H1 (cell line): ENCODE data around the gene FOSB. TPM values are rescaled to one million over a fixed set of nuclear protein-coding genes. Genes with fewer than 3 reads are reported as not detected.

ENCODE experiments used
- CTCF ChIA-PET: fragments of 300-600 bp; sonication (Branson Sonifier 250); formaldehyde crosslinking; loops from one replicate; lab custom pipeline; 2021; ENCODE audit not compliant: partially characterized antibody; lab: Charles Lee
- POLR2A ChIA-PET: fragments of 300-600 bp; sonication (Branson Sonifier 250); formaldehyde crosslinking; loops from one replicate; lab custom pipeline; 2021; ENCODE audit warnings: inconsistent platforms; ENCODE audit not compliant: partially characterized antibody; lab: Charles Lee
- DNase-seq, 2 experiments: peaks; one replicate each; pipeline versions ENCODE4 v3.0.0 to v3.0.0-alpha.2; 2010 to 2022; ENCODE audit warnings: low spot score in 2 of 2, low read depth in 1 of 2, mixed read lengths in 1 of 2
- FAIRE-seq: peaks from 2 replicates; lab custom pipeline; 2011; peaks lifted over from hg19 to GRCh38; lab: Jason Lieb, UNC
- H2AFZ ChIP-seq: 2 replicates; pipeline ENCODE4 v1.8.1; 2012; ENCODE audit warnings: low read length, inconsistent platforms
- H2AK5ac ChIP-seq: 2 replicates; pipeline ENCODE4 v1.6.1; 2013; ENCODE audit warnings: low read depth, low read length
- H2BK120ac ChIP-seq: replicated peaks from 2 replicates; pipeline ENCODE3; 2013; ENCODE audit warnings: low read depth, low read length, inconsistent platforms
- H2BK12ac ChIP-seq: 2 replicates; pipeline ENCODE4 v1.6.1; 2013; ENCODE audit warnings: low read depth, low read length
- H2BK15ac ChIP-seq: 2 replicates; pipeline ENCODE4 v1.6.1; 2013; ENCODE audit warnings: low read length
- H2BK20ac ChIP-seq: 2 replicates; pipeline ENCODE4 v1.6.1; 2013; ENCODE audit warnings: low read length
- H2BK5ac ChIP-seq: 2 replicates; pipeline ENCODE4 v1.6.1; 2013; ENCODE audit warnings: low read depth, low read length
- H3K14ac ChIP-seq: 2 replicates; pipeline ENCODE4 v1.6.1; 2013; ENCODE audit warnings: inconsistent platforms; ENCODE audit not compliant: insufficient read length
- H3K18ac ChIP-seq: 2 replicates; pipeline ENCODE4 v1.6.1; 2013; ENCODE audit warnings: low read length; ENCODE audit errors: extremely low read depth
- H3K23ac ChIP-seq: 2 replicates; pipeline ENCODE4 v1.6.1; 2013; ENCODE audit warnings: inconsistent platforms; ENCODE audit not compliant: insufficient read length
- H3K23me2 ChIP-seq: 2 replicates; pipeline ENCODE4 v1.6.1; 2013; ENCODE audit warnings: low read depth, low read length
- H3K27ac ChIP-seq: 2 replicates; pipeline ENCODE4 v1.6.1; 2011; ENCODE audit warnings: low read depth, low read length, inconsistent platforms
- H3K27me3 ChIP-seq, 4 experiments: replicated peaks in 1 of 4; 1 replicate in 1 of 4; 2 replicates in 3 of 4; pipeline versions ENCODE4 v1.6.1 to v1.8.1; 2011 to 2013; ENCODE audit warnings: low read length in 3 of 4, mild to moderate bottlenecking in 3 of 4, inconsistent platforms in 2 of 4, mixed read lengths in 2 of 4, moderate library complexity in 1 of 4; ENCODE audit not compliant: control insufficient read depth in 3 of 4, insufficient read depth in 3 of 4; ENCODE audit errors: extremely low read depth in 1 of 4
- H3K36me3 ChIP-seq, 4 experiments: 2 replicates each; pipeline versions ENCODE4 v1.6.1 to v1.8.1; 2011 to 2013; ENCODE audit warnings: mild to moderate bottlenecking in 4 of 4, low read length in 3 of 4, moderate library complexity in 2 of 4, control low read depth in 1 of 4, inconsistent platforms in 1 of 4; ENCODE audit not compliant: insufficient read depth in 4 of 4, control insufficient read depth in 2 of 4
- H3K4ac ChIP-seq: replicated peaks from 2 replicates; pipeline ENCODE3; 2013; ENCODE audit warnings: low read length, low read depth, mixed read lengths, inconsistent platforms; ENCODE audit not compliant: insufficient read length
- H3K4me1 ChIP-seq, 4 experiments: replicated peaks in 1 of 4; 1 replicate in 1 of 4; 2 replicates in 3 of 4; pipeline versions ENCODE4 v1.6.1 to v1.8.1; 2011 to 2013; ENCODE audit warnings: low read length in 3 of 4, inconsistent platforms in 2 of 4, mixed read lengths in 1 of 4; ENCODE audit not compliant: insufficient read depth in 4 of 4, control insufficient read depth in 3 of 4
- H3K4me2 ChIP-seq, 2 experiments: 2 replicates each; pipeline versions ENCODE4 v1.6.1 to v1.8.1; 2011 to 2013; ENCODE audit warnings: low read depth in 2 of 2, low read length in 2 of 2, control low read depth in 1 of 2, inconsistent platforms in 1 of 2, mild to moderate bottlenecking in 1 of 2; ENCODE audit not compliant: insufficient read depth in 1 of 2
- H3K4me3 ChIP-seq, 4 experiments: fragments of 200-600, 300-600 bp in 1 of 4; sonication (generic), shearing (Covaris generic), sonication (Bioruptor Twin) in 1 of 4; 2 replicates each; pipeline versions ENCODE4 v1.5.1 to v1.8.1; 2011 to 2016; ENCODE audit warnings: low read length in 4 of 4, low read depth in 3 of 4, control low read depth in 2 of 4, inconsistent platforms in 2 of 4, mild to moderate bottlenecking in 2 of 4, mixed read lengths in 1 of 4, moderate library complexity in 1 of 4; ENCODE audit not compliant: insufficient read depth in 2 of 4; ENCODE audit errors: extremely low read depth in 1 of 4
- H3K56ac ChIP-seq: replicated peaks from 2 replicates; pipeline ENCODE3; 2013; ENCODE audit warnings: low read depth, mild to moderate bottlenecking, mixed read lengths, low read length, inconsistent platforms; ENCODE audit not compliant: insufficient read length
- H3K79me1 ChIP-seq: 2 replicates; pipeline ENCODE4 v1.6.1; 2013; ENCODE audit warnings: low read depth, low read length, control low read depth
- H3K79me2 ChIP-seq, 2 experiments: 2 replicates each; pipeline versions ENCODE4 v1.6.1 to v1.8.1; 2012 to 2013; ENCODE audit warnings: low read length in 2 of 2, mild to moderate bottlenecking in 2 of 2, inconsistent platforms in 1 of 2; ENCODE audit not compliant: insufficient read depth in 2 of 2, control insufficient read depth in 1 of 2
- H3K9ac ChIP-seq, 4 experiments: replicated peaks in 1 of 4; 1 replicate in 1 of 4; 2 replicates in 3 of 4; pipeline versions ENCODE4 v1.6.1 to v1.8.1; 2011 to 2013; ENCODE audit warnings: low read depth in 3 of 4, low read length in 3 of 4, control low read depth in 2 of 4, mild to moderate bottlenecking in 2 of 4, moderate library complexity in 2 of 4, inconsistent platforms in 1 of 4; ENCODE audit errors: extremely low read depth in 1 of 4
- H3K9me3 ChIP-seq, 2 experiments: 2 replicates each; pipeline versions ENCODE4 v1.6.1 to v1.8.1; 2012 to 2013; ENCODE audit warnings: mild to moderate bottlenecking in 2 of 2, moderate library complexity in 2 of 2, control low read depth in 1 of 2, inconsistent platforms in 1 of 2, low read depth in 1 of 2, low read length in 1 of 2, mixed read lengths in 1 of 2; ENCODE audit not compliant: insufficient read depth in 2 of 2
- H4K20me1 ChIP-seq, 2 experiments: replicated peaks in 1 of 2; 2 replicates each; pipeline versions ENCODE3 to v1.8.1; 2011 to 2013; ENCODE audit warnings: inconsistent platforms in 2 of 2, low read length in 2 of 2, mild to moderate bottlenecking in 1 of 2; ENCODE audit not compliant: insufficient read depth in 2 of 2, control insufficient read depth in 1 of 2
- H4K5ac ChIP-seq: 2 replicates; pipeline ENCODE4 v1.6.1; 2013; ENCODE audit warnings: low read length, low read depth, mixed read lengths, inconsistent platforms; ENCODE audit not compliant: insufficient read length
- H4K8ac ChIP-seq: 2 replicates; pipeline ENCODE4 v1.8.0; 2013; ENCODE audit warnings: mild to moderate bottlenecking, moderate library complexity, low read length, inconsistent platforms; ENCODE audit not compliant: insufficient read depth; ENCODE audit errors: extremely low read depth
- H4K91ac ChIP-seq: replicated peaks from 2 replicates; pipeline ENCODE3; 2013; ENCODE audit warnings: low read length, mixed read lengths, inconsistent platforms; ENCODE audit not compliant: insufficient read length
- ASH2L ChIP-seq: fragments of 200-600, 300-600 bp; sonication (generic); IDR thresholded peaks from one replicate; pipeline ENCODE4 v1.7.1; 2017; ENCODE audit warnings: low read length
- BRCA1 ChIP-seq: IDR thresholded peaks from 2 replicates; pipeline ENCODE4 v1.6.1; 2012; ENCODE audit warnings: low read depth, low read length, improper control_type of control experiment
- CHD2 ChIP-seq: IDR thresholded peaks from 2 replicates; pipeline ENCODE4 v1.6.1; 2012; ENCODE audit warnings: low read length, improper control_type of control experiment
- CTBP2 ChIP-seq: IDR thresholded peaks from 2 replicates; pipeline ENCODE4 v1.7.0; 2011; ENCODE audit warnings: borderline replicate concordance, mild to moderate bottlenecking, moderate library complexity, mixed read lengths, low read length; ENCODE audit not compliant: insufficient read depth, insufficient read length
- EGR1 ChIP-seq: IDR thresholded peaks from 2 replicates; pipeline ENCODE4 v1.6.1; 2011; ENCODE audit warnings: low read depth, low read length, borderline replicate concordance
- JUN ChIP-seq: IDR thresholded peaks from 2 replicates; pipeline ENCODE4 v1.6.1; 2011; ENCODE audit warnings: low read depth, mild to moderate bottlenecking, improper control_type of control experiment, low read length
- KDM1A ChIP-seq: fragments of 200-600, 300-600 bp; sonication (generic); IDR thresholded peaks from 2 replicates; pipeline ENCODE4 v1.7.1; 2016; ENCODE audit warnings: mild to moderate bottlenecking, low read length, borderline replicate concordance
- KDM5A ChIP-seq: fragments of 200-600 bp; IDR thresholded peaks from 2 replicates; pipeline ENCODE4 v1.7.1; 2012; ENCODE audit warnings: mild to moderate bottlenecking, low read length, inconsistent platforms, mixed read lengths
- POLR2A ChIP-seq, 2 experiments: IDR thresholded peaks; 1 replicate in 1 of 2; 2 replicates in 1 of 2; pipeline ENCODE4 v1.6.1; 2011; ENCODE audit warnings: low read depth in 2 of 2, low read length in 2 of 2, mild to moderate bottlenecking in 2 of 2; ENCODE audit errors: control extremely low read depth in 1 of 2
- TAF7 ChIP-seq: optimal IDR thresholded peaks from 2 replicates; pipeline ENCODE3; 2011; ENCODE audit warnings: low read depth, mild to moderate bottlenecking, inconsistent platforms, low read length, moderate library complexity, borderline replicate concordance
- TBP ChIP-seq: IDR thresholded peaks from 2 replicates; pipeline ENCODE4 v1.6.1; 2011; ENCODE audit warnings: low read depth, low read length, improper control_type of control experiment
- WGBS, 2 experiments: shearing (Covaris generic) in 1 of 2; methylation state at CpG; one replicate each; pipeline versions ENCODE4 v1.1.6 to v1.1.7; 2013 to 2015; ENCODE audit warnings: low lambda C conversion rate in 2 of 2, mixed read lengths in 2 of 2, inconsistent platforms in 1 of 2, low coverage in 1 of 2, missing lambda C conversion rate in 1 of 2; ENCODE audit not compliant: insufficient replicate concordance in 2 of 2, insufficient coverage in 1 of 2, insufficient read length in 1 of 2; ENCODE audit errors: extremely low coverage in 1 of 2, missing lambda C conversion rate in 1 of 2; 5-methylcytosine and 5-hydroxymethylcytosine counted together
- polyA plus RNA-seq, 7 experiments: library from polyadenylated mRNA; depleted of rRNA in 3 of 7; stranded (reverse) in 5 of 7; unstranded in 2 of 7; fragments of >200 nt in 5 of 7; fragments of 200-250 nt in 2 of 7; gene quantifications; 1 replicate in 5 of 7; 2 replicates in 1 of 7; 4 replicates in 1 of 7; pipeline versions ENCODE4 v1.2.1 to v1.2.3, GENCODE V29; 2011 to 2013; ENCODE audit warnings: missing spikeins in 2 of 7, mixed read lengths in 2 of 7
- total RNA-seq: library from RNA; stranded (reverse); fragmentation: NEBNext Ultra II Directional; extraction: Animal tissue kit (Norgen Biotek cat#: 25700); gene quantifications from 2 replicates; pipeline ENCODE4 v1.2.1, GENCODE V29; 2021
- TF ChIP-seq, protein P1 (sequence below): IDR thresholded peaks from 2 replicates; pipeline ENCODE4 v1.6.1; 2012; ENCODE audit warnings: inconsistent platforms
- TF ChIP-seq, protein P2 (sequence below): IDR thresholded peaks from 2 replicates; pipeline ENCODE4 v1.6.1; 2012; ENCODE audit warnings: inconsistent platforms

The FOSB gene
- total and polyA plus RNA-seq, 2 of the 8 experiments (the other 6 are each of a cell fraction or from before 2014, with no cell fraction given): 0.44 to 2.7 TPM

DNA sequence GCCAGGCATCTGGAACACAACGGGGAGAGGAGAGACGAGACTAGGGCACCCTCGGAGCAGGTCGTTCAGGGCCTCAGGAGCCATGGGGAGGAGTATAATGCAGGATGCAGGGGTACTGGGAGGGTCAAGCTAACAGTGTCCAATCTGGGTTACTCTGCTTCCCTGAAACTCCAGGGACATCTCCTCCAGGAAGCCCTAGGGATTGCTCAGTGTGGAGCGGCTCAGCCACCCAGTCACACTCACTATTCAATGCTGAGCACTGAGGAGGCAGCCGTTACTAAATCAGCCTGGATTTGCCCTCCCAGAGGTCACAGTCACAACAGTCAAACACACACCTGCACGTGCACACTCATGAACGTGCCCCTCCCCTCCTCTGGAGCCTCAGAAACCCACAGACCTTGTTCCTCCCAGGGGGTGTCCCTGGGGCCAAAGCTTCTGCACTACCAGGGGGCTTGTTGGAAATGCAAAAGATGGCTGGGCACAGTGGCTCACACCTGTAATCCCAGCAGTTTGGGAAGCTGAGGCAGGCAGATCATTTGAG, 6.9 kb upstream of the FOSB start:
- DNase-seq: no peak
- Histone ChIP-seq H2BK5ac (no peak overlapping the region), H3K23me2 (no peaks in the 10 kb centered on the region), H3K27ac (no peak overlapping the region), H3K27me3 (no peaks in the 10 kb centered on the region; a peak in 3 of 7 replicates), H2BK12ac (no peak overlapping the region), H3K4me1 (peaks cover 0 to 7% (median 4%) of the 10 kb centered on the region in 4 experiments; a peak in 5 of 7 replicates), H2BK15ac (no peak overlapping the region), H4K91ac (no peak overlapping the region), H3K56ac (no peak overlapping the region), H3K23ac (no peak overlapping the region), H3K9ac (peak overlapping the region in 1 of 4 experiments; percentile 11; a peak in 2 of 7 replicates), H3K4ac (no peak overlapping the region), H4K5ac (no peak overlapping the region), H3K79me1 (no peaks in the 10 kb centered on the region; the same call in 1 of the 2 replicates), H2AFZ (no peak overlapping the region), H3K14ac (no peak overlapping the region), H2BK120ac (no peak overlapping the region), H4K8ac (no peak overlapping the region), H4K20me1 (no peaks in the 10 kb centered on the region), H3K79me2 (no peaks in the 10 kb centered on the region), H3K4me2 (no peak overlapping the region), H3K18ac (no peak overlapping the region), H3K36me3 (no peaks in the 10 kb centered on the region), H2BK20ac (no peak overlapping the region), H3K9me3 (no peaks in the 10 kb centered on the region), H3K4me3 (no peak overlapping the region), H2AK5ac (no peak overlapping the region)
- CTCF ChIA-PET: interaction anchor here (0.6 to 32.9 kb wide), 10 partner anchors 8 to 125 kb away, joined by 3 to 760 read pairs (median 4); partner anchors contain the start of gene ERCC1
- WGBS, 2 experiments: 78% methylated on average over 8 of the region's 8 CpGs; no CpG with 5 or more reads in 1 of the 2 experiments
- no peak for FAIRE-seq
- POLR2A ChIA-PET: interaction anchor here (0.6 to 2.1 kb wide), 3 partner anchors 9 to 43 kb away, joined by 3 to 11 read pairs (median 4); no protein-coding TSS in a partner anchor
- TF ChIP-seq CTBP2: no peak
- TF ChIP-seq JUN: no peak
- TF ChIP-seq, protein P1, sequence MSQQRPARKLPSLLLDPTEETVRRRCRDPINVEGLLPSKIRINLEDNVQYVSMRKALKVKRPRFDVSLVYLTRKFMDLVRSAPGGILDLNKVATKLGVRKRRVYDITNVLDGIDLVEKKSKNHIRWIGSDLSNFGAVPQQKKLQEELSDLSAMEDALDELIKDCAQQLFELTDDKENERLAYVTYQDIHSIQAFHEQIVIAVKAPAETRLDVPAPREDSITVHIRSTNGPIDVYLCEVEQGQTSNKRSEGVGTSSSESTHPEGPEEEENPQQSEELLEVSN: no peak
- TF ChIP-seq EGR1: no peak
- TF ChIP-seq TAF7: no peak
- no peak for TF ChIP-seq CHD2
- TF ChIP-seq BRCA1: no peak
- TF ChIP-seq ASH2L: no peak
- TF ChIP-seq, protein P2, sequence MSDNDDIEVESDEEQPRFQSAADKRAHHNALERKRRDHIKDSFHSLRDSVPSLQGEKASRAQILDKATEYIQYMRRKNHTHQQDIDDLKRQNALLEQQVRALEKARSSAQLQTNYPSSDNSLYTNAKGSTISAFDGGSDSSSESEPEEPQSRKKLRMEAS: no peak
- no peak for TF ChIP-seq POLR2A (IDR thresholded peaks at IDR 0.05; ENCODE audit: control extremely low read depth in 1 of 2, low read depth in 2 of 2, low read length in 2 of 2)
- no peak for TF ChIP-seq KDM5A
- TF ChIP-seq TBP: no peak
- no peak for TF ChIP-seq KDM1A
